ENCODE measurements around the gene UBA52.

DNA sequence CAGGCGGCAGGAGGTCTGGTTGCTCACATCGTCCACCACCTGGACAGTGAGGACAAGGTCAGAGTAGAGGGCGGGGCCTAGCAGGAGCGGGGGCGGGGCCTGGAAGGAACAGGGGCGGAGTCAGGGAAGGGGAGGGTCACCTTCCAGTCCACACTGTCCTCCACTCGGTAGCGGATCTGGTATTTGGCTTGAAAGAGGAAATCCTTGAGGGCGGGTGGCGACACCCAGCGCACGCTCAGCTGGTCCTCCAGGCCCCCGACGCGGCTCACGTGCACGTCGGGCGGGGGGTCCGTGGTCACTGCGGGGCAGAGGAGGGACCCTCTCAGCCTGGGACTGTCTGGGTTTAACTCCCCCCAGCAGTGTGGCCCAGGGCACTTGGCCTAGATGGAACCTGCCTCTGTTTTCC lies 25.1 kb downstream of the UBA52 start:
- TF ChIP-seq, protein P1, sequence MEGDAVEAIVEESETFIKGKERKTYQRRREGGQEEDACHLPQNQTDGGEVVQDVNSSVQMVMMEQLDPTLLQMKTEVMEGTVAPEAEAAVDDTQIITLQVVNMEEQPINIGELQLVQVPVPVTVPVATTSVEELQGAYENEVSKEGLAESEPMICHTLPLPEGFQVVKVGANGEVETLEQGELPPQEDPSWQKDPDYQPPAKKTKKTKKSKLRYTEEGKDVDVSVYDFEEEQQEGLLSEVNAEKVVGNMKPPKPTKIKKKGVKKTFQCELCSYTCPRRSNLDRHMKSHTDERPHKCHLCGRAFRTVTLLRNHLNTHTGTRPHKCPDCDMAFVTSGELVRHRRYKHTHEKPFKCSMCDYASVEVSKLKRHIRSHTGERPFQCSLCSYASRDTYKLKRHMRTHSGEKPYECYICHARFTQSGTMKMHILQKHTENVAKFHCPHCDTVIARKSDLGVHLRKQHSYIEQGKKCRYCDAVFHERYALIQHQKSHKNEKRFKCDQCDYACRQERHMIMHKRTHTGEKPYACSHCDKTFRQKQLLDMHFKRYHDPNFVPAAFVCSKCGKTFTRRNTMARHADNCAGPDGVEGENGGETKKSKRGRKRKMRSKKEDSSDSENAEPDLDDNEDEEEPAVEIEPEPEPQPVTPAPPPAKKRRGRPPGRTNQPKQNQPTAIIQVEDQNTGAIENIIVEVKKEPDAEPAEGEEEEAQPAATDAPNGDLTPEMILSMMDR (IDR thresholded peaks at IDR 0.05), result no peak
- no peak for TF ChIP-seq POLR2A (IDR thresholded peaks at IDR 0.05)
- TF ChIP-seq POLR2AphosphoS5 (IDR thresholded peaks at IDR 0.05), result no peak

Data from gastroesophageal sphincter (tissue), 3 donors.